ENCODE data around the gene GET4. TPM values are rescaled to one million over a fixed set of nuclear protein-coding genes. Genes with fewer than 3 reads are reported as not detected.

The GET4 gene
- total RNA-seq, 1 experiment from 2014 or later, result 120 TPM

DNA sequence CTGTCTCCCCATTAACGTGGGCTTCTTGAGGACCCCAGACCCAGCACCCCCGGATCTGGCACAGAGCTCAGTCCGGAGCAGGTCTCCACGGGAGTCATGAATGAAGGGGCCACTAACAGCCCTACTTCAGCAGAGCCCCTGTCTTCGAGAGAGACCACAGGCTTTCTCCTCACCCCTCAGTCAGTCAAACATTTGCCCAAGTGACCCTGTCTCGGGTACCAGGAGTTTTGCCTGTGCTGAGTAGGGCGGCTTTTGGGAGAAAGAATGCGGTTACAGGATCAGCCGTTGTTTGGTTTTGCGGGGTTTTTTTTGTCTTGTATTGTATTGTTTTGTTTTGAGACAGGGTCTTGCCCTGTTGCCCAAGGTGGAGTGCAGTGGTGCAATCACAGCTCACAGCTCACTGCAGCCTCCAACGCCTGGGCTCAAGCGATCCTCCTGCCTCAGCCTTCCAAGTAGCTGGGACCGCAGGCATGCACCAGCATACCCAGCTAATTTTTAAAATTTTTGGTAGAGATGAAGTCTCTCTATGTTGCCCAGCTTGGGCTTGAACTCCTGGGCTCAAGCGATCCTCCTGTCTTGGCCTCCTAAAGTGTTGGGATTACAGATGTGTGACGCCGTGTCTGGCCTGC, 61.6 kb downstream of the GET4 start:
- H4K20me1 ChIP-seq (ENCODE audit: insufficient read depth), result no peaks in the 10 kb centered on the region
- CTCF ChIA-PET, result no interaction called here

DNA sequence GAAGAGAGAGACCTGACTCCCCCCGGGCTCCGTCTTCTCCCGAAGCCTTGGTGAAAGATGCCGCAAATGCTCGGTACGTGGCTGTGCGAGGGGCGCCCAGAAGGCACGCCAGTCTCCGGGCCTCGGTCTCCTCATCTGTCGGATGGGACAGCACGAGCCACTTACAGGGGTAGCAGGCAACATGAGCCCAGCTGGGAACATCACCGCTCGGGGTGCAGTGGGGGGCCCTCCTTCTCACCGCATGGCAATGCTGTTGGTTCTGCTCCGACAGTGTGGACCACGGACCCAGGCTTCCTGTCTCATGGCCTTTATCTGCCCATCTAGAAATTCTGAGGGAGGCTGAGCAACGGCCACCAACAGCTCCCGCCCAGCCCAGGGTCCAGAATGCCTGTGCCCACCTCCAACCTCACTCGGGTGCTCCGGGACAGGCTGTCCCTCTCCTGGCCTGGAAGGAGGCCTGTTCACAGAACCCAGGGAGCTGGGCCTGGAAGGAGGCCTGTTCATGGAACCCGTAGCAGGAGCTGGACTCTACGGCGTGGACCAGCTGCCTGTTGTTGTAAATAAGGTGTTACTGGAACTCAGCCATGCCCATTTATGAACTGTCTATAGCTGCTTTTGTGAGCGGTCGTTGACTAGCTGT, 62.3 kb downstream of the GET4 start:
- Histone ChIP-seq H3K9me3 (ENCODE audit: insufficient read depth, low read depth) (0 out of 2 replicates have a peak, but pooled peaks cover 3% of the 10 kb centered on the region), H3K9me2 (ENCODE audit: insufficient read depth) (no peaks in the 10 kb centered on the region), H3K27me3 (ENCODE audit: insufficient read depth, low read depth) (no peaks in the 10 kb centered on the region), H3K4me1 (replicated peaks; ENCODE audit: insufficient read depth) (peaks cover 13% of the 10 kb centered on the region), H3K36me3 (ENCODE audit: low read depth) (no peaks in the 10 kb centered on the region), H3K27ac (no peak overlapping the region), H2AFZ (no peak overlapping the region), H3F3A (ENCODE audit: insufficient read depth, low read depth) (peaks cover 44% of the 10 kb centered on the region), H3K4me2 (no peak overlapping the region), H3K79me2 (ENCODE audit: low read depth) (no peaks in the 10 kb centered on the region), H3K4me3 (no peak overlapping the region), H4K20me1 (ENCODE audit: insufficient read depth) (no peaks in the 10 kb centered on the region)
- no peak for DNase-seq
- intact Hi-C loops (cut with micrococcal nuclease; ENCODE audit: unreplicated experiment), result no loop called here
- BruUV-seq (replicated peaks), result no TSS peak
- ChIA-PET POLR2A (ENCODE audit: unreplicated experiment) (no interaction called here), CTCF (no interaction called here)
- TF ChIP-seq EZH2 (IDR thresholded peaks at IDR 0.05; ENCODE audit: low read depth), result no peak
- TF ChIP-seq, protein P1, sequence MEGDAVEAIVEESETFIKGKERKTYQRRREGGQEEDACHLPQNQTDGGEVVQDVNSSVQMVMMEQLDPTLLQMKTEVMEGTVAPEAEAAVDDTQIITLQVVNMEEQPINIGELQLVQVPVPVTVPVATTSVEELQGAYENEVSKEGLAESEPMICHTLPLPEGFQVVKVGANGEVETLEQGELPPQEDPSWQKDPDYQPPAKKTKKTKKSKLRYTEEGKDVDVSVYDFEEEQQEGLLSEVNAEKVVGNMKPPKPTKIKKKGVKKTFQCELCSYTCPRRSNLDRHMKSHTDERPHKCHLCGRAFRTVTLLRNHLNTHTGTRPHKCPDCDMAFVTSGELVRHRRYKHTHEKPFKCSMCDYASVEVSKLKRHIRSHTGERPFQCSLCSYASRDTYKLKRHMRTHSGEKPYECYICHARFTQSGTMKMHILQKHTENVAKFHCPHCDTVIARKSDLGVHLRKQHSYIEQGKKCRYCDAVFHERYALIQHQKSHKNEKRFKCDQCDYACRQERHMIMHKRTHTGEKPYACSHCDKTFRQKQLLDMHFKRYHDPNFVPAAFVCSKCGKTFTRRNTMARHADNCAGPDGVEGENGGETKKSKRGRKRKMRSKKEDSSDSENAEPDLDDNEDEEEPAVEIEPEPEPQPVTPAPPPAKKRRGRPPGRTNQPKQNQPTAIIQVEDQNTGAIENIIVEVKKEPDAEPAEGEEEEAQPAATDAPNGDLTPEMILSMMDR (conservative IDR thresholded peaks at IDR 0.05), result no peak

More for the DNA sequence above, 61.6 kb downstream of the GET4 start:
- no peak overlapping the region for H3K4me3 ChIP-seq
- H3K4me2 ChIP-seq, result no peak overlapping the region
- peaks cover 44% of the 10 kb centered on the region for H3F3A ChIP-seq (ENCODE audit: insufficient read depth, low read depth)
- peaks cover 13% of the 10 kb centered on the region for H3K4me1 ChIP-seq (replicated peaks; ENCODE audit: insufficient read depth)
- peak; percentile 37 to 51 for DNase-seq
- no peaks in the 10 kb centered on the region for H3K9me2 ChIP-seq (ENCODE audit: insufficient read depth)
- 0 out of 2 replicates have a peak, but pooled peaks cover 3% of the 10 kb centered on the region for H3K9me3 ChIP-seq (ENCODE audit: insufficient read depth, low read depth)
- no peak overlapping the region for H2AFZ ChIP-seq
- TF ChIP-seq, protein P1 (conservative IDR thresholded peaks at IDR 0.05), result no peak
- TF ChIP-seq EZH2 (IDR thresholded peaks at IDR 0.05; ENCODE audit: low read depth), result no peak
- H3K36me3 ChIP-seq (ENCODE audit: low read depth), result no peaks in the 10 kb centered on the region
- H3K27ac ChIP-seq, result no peak overlapping the region; the same call in 1 of the 2 replicates
- H3K27me3 ChIP-seq (ENCODE audit: insufficient read depth, low read depth), result no peaks in the 10 kb centered on the region
- H3K79me2 ChIP-seq (ENCODE audit: low read depth), result no peaks in the 10 kb centered on the region
- intact Hi-C loops (cut with micrococcal nuclease; ENCODE audit: unreplicated experiment), result no loop called here
- POLR2A ChIA-PET (ENCODE audit: unreplicated experiment), result interaction anchor here (0.6 kb wide), 1 partner anchor 12 kb away, joined by 16 read pairs; no protein-coding TSS in a partner anchor
- no TSS peak for BruUV-seq (replicated peaks)

DNA sequence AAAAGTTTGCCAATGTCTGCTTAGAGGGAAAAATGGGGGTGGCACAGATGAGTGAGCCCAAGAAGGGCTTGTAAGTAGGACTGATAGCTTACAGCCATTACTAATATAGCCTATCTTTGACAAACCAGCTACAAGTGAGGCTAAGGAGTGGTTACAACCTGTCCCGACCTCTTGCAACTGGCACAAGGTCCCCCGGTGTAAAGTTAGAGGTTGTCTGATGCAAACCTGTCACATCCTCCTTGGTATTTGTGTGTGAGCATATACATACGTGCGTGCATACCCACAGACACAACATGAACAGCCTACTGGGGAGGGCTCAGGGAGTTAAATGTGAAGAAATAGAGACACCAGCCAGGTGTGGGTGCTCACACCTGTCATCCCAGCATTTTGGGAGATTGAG, 63.5 kb downstream of the GET4 start:
- H2AFZ ChIP-seq, result no peak overlapping the region
- DNase-seq, result no peak
- H3K27me3 ChIP-seq (ENCODE audit: insufficient read depth, low read depth), result no peaks in the 10 kb centered on the region
- no peak overlapping the region for H3K27ac ChIP-seq
- peaks cover 6% of the 10 kb centered on the region; the same call in 1 of the 2 replicates for H3K79me2 ChIP-seq (ENCODE audit: low read depth)
- H3K9me2 ChIP-seq (ENCODE audit: insufficient read depth), result no peaks in the 10 kb centered on the region
- BruUV-seq (replicated peaks), result no TSS peak
- no peak for TF ChIP-seq EZH2 (IDR thresholded peaks at IDR 0.05; ENCODE audit: low read depth)
- TF ChIP-seq, protein P1 (conservative IDR thresholded peaks at IDR 0.05), result no peak
- no peaks in the 10 kb centered on the region for H4K20me1 ChIP-seq (ENCODE audit: insufficient read depth)
- intact Hi-C loops (cut with micrococcal nuclease; ENCODE audit: unreplicated experiment), result no loop called here
- POLR2A ChIA-PET (ENCODE audit: unreplicated experiment), result no interaction called here
- peaks cover 20% of the 10 kb centered on the region for H3K4me1 ChIP-seq (replicated peaks; ENCODE audit: insufficient read depth)
- no peaks in the 10 kb centered on the region for H3K36me3 ChIP-seq (ENCODE audit: low read depth)
- CTCF ChIA-PET, result no interaction called here
- H3K4me3 ChIP-seq, result no peak overlapping the region
- H3F3A ChIP-seq (ENCODE audit: insufficient read depth, low read depth), result peaks cover 49% of the 10 kb centered on the region
- 0 out of 2 replicates have a peak, but pooled peaks cover 3% of the 10 kb centered on the region for H3K9me3 ChIP-seq (ENCODE audit: insufficient read depth, low read depth)
- no peak overlapping the region for H3K4me2 ChIP-seq
